HepG2 (cell line): ENCODE results near the gene DHRS7. TPM values are rescaled to one million over a fixed set of nuclear protein-coding genes. Genes with fewer than 3 reads are reported as not detected.

Experiments used
- CBFB ChIP-seq: sonication (generic); formaldehyde crosslinking; IDR thresholded peaks from 2 replicates; pipeline ENCODE4 v1.4.0; 2020; ENCODE audit warnings: missing genetic modification reagents
- ELF4 ChIP-seq: sonication (generic); formaldehyde crosslinking; IDR thresholded peaks from 2 replicates; pipeline ENCODE4 v1.5.0; 2020; ENCODE audit warnings: missing genetic modification reagents, mild to moderate bottlenecking, moderate library complexity, borderline replicate concordance
- FOSL1 ChIP-seq: sonication (generic); formaldehyde crosslinking; IDR thresholded peaks from 2 replicates; pipeline ENCODE4 v1.9.0; 2021; ENCODE audit warnings: missing genetic modification reagents, borderline replicate concordance
- FOSL2 ChIP-seq: sonication (generic); formaldehyde crosslinking; IDR thresholded peaks from 2 replicates; pipeline ENCODE4 v1.4.0; 2020; ENCODE audit warnings: missing genetic modification reagents
- FOXK2 ChIP-seq: fragments of 450-650 bp; IDR thresholded peaks from 2 replicates; pipeline ENCODE4 v1.6.1; 2016
- GTF2F1 ChIP-seq: fragments of 150-350 bp; IDR thresholded peaks from 2 replicates; pipeline ENCODE4 v1.6.1; 2014; ENCODE audit warnings: low read length
- KMT2B ChIP-seq: IDR thresholded peaks from 2 replicates; pipeline ENCODE4 v1.6.1; 2016; ENCODE audit warnings: missing genetic modification reagents, missing compliant biosample characterization
- MAZ ChIP-seq, 2 experiments: sonication (generic) in 1 of 2; formaldehyde crosslinking in 1 of 2; IDR thresholded peaks; 2 replicates each; pipeline versions ENCODE4 v1.5.0 to v1.6.1; 2012 to 2020; ENCODE audit warnings: low read depth in 2 of 2, mild to moderate bottlenecking in 2 of 2, borderline replicate concordance in 1 of 2, improper control_type of control experiment in 1 of 2, low read length in 1 of 2, missing genetic modification reagents in 1 of 2, moderate library complexity in 1 of 2
- NFKB2 ChIP-seq: sonication (generic); formaldehyde crosslinking; IDR thresholded peaks from 2 replicates; pipeline ENCODE4 v1.4.0; 2020; ENCODE audit warnings: missing genetic modification reagents, borderline replicate concordance
- SOX13 ChIP-seq, 3 experiments: fragments of 450-650 bp in 1 of 3; sonication (generic) in 1 of 3; formaldehyde crosslinking in 1 of 3; IDR thresholded peaks in 2 of 3; conservative IDR thresholded peaks in 1 of 3; 2 replicates each; pipeline versions ENCODE4 v1.5.0 to v1.6.1; 2016 to 2020; ENCODE audit warnings: antibody characterized with exemption in 1 of 3, mild to moderate bottlenecking in 1 of 3, missing compliant biosample characterization in 1 of 3, missing genetic modification reagents in 1 of 3, moderate library complexity in 1 of 3
- SOX5 ChIP-seq: IDR thresholded peaks from 2 replicates; pipeline ENCODE4 v1.6.1; 2016; ENCODE audit warnings: borderline replicate concordance
- ZBTB8A ChIP-seq: sonication (generic); formaldehyde crosslinking; IDR thresholded peaks from 2 replicates; pipeline ENCODE4 v1.4.0; 2020; ENCODE audit warnings: mild to moderate bottlenecking, low read depth, missing genetic modification reagents, borderline replicate concordance
- ZMAT3 ChIP-seq: sonication (generic); formaldehyde crosslinking; conservative IDR thresholded peaks from 2 replicates; pipeline ENCODE4 v1.7.0; 2021; ENCODE audit warnings: missing genetic modification reagents
- ZNF12 ChIP-seq: sonication (generic); formaldehyde crosslinking; IDR thresholded peaks from 2 replicates; pipeline ENCODE4 v1.5.0; 2020; ENCODE audit warnings: missing genetic modification reagents
- ZNF317 ChIP-seq: sonication (generic); formaldehyde crosslinking; IDR thresholded peaks from 2 replicates; pipeline ENCODE4 v1.5.0; 2020; ENCODE audit warnings: mild to moderate bottlenecking, missing genetic modification reagents
- ZNF556 ChIP-seq: sonication (generic); formaldehyde crosslinking; IDR thresholded peaks from 2 replicates; pipeline ENCODE4 v1.4.0; 2020; ENCODE audit warnings: mild to moderate bottlenecking, missing genetic modification reagents, borderline replicate concordance
- ZNF788 ChIP-seq: sonication (generic); formaldehyde crosslinking; IDR thresholded peaks from 2 replicates; pipeline ENCODE4 v1.5.0; 2020; ENCODE audit warnings: mild to moderate bottlenecking, missing genetic modification reagents, borderline replicate concordance
- ZNF83 ChIP-seq: sonication (generic); formaldehyde crosslinking; IDR thresholded peaks from 2 replicates; pipeline ENCODE4 v1.4.0; 2020; ENCODE audit warnings: missing genetic modification reagents, mild to moderate bottlenecking, borderline replicate concordance
- ZSCAN21 ChIP-seq: sonication (generic); formaldehyde crosslinking; IDR thresholded peaks from 2 replicates; pipeline ENCODE4 v1.8.0; 2022; ENCODE audit warnings: mild to moderate bottlenecking, missing genetic modification reagents, moderate library complexity, borderline replicate concordance
- polyA plus RNA-seq, 8 experiments: library from polyadenylated mRNA; depleted of rRNA in 3 of 8; stranded (reverse) in 7 of 8; unstranded in 1 of 8; fragments of >200 nt; fragmentation: Illumina TruSeq in 4 of 8; extraction: Trizol in 4 of 8; gene quantifications; 2 replicates each; pipeline versions ENCODE4 v1.2.1 to v1.2.3, GENCODE V29; 2011 to 2016; ENCODE audit warnings: low read depth in 4 of 8, missing spikeins in 1 of 8, mixed read lengths in 1 of 8; ENCODE audit not compliant: insufficient read depth in 1 of 8
- total RNA-seq, 5 experiments: library from RNA; depleted of rRNA; stranded (reverse); fragments of >200 nt; fragmentation: Illumina TruSeq; extraction: Trizol; gene quantifications; 2 replicates each; pipeline ENCODE4 v1.2.3, GENCODE V29; 2016; ENCODE audit warnings: low read depth in 1 of 5
- TF ChIP-seq, protein P1 (sequence below): sonication (generic); formaldehyde crosslinking; IDR thresholded peaks from 2 replicates; pipeline ENCODE4 v1.4.0; 2020; ENCODE audit warnings: mild to moderate bottlenecking, missing genetic modification reagents, borderline replicate concordance
- TF ChIP-seq, protein P2 (sequence below): sonication (generic); formaldehyde crosslinking; IDR thresholded peaks from 2 replicates; pipeline ENCODE4 v1.9.0; 2021; ENCODE audit warnings: missing genetic modification reagents, mild to moderate bottlenecking, borderline replicate concordance
- TF ChIP-seq, protein P3 (sequence below): IDR thresholded peaks from 2 replicates; pipeline ENCODE4 v1.6.1; 2016; ENCODE audit warnings: mild to moderate bottlenecking

The DHRS7 gene
- total and polyA plus RNA-seq, 2 of the 13 experiments (the other 11 are each of a cell fraction or from before 2014, with no cell fraction given): 20.8 to 44.4 TPM

- TF ChIP-seq, protein P1, sequence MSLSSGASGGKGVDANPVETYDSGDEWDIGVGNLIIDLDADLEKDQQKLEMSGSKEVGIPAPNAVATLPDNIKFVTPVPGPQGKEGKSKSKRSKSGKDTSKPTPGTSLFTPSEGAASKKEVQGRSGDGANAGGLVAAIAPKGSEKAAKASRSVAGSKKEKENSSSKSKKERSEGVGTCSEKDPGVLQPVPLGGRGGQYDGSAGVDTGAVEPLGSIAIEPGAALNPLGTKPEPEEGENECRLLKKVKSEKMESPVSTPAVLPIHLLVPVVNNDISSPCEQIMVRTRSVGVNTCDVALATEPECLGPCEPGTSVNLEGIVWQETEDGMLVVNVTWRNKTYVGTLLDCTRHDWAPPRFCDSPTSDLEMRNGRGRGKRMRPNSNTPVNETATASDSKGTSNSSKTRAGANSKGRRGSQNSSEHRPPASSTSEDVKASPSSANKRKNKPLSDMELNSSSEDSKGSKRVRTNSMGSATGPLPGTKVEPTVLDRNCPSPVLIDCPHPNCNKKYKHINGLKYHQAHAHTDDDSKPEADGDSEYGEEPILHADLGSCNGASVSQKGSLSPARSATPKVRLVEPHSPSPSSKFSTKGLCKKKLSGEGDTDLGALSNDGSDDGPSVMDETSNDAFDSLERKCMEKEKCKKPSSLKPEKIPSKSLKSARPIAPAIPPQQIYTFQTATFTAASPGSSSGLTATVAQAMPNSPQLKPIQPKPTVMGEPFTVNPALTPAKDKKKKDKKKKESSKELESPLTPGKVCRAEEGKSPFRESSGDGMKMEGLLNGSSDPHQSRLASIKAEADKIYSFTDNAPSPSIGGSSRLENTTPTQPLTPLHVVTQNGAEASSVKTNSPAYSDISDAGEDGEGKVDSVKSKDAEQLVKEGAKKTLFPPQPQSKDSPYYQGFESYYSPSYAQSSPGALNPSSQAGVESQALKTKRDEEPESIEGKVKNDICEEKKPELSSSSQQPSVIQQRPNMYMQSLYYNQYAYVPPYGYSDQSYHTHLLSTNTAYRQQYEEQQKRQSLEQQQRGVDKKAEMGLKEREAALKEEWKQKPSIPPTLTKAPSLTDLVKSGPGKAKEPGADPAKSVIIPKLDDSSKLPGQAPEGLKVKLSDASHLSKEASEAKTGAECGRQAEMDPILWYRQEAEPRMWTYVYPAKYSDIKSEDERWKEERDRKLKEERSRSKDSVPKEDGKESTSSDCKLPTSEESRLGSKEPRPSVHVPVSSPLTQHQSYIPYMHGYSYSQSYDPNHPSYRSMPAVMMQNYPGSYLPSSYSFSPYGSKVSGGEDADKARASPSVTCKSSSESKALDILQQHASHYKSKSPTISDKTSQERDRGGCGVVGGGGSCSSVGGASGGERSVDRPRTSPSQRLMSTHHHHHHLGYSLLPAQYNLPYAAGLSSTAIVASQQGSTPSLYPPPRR: no peak
- TF ChIP-seq FOSL1 (CRISPR knock-in tag) (peak; percentile 66; the same call in 1 of the 2 replicates), SOX5 (CRISPR knock-in tag) (peak; percentile 59; the same call in 1 of the 2 replicates), ZNF83 (no peak), CBFB (CRISPR knock-in tag) (peak; percentile 64; the same call in 1 of the 2 replicates), ZSCAN21 (CRISPR knock-in tag) (no peak), ZNF556 (no peak), FOSL2 (CRISPR knock-in tag) (peak; percentile 92), MAZ (IDR thresholded peaks at IDR 0.05; ENCODE audit: borderline replicate concordance, low read depth, low read length) (no peak), MAZ (CRISPR knock-in tag; IDR thresholded peaks at IDR 0.05; ENCODE audit: low read depth) (no peak), GTF2F1 (no peak), ZMAT3 (no peak), NFKB2 (CRISPR knock-in tag) (no peak), ZNF12 (CRISPR knock-in tag) (no peak), KMT2B (CRISPR knock-in tag) (peak; percentile 48; the same call in 1 of the 2 replicates), ZNF788 (CRISPR knock-in tag) (no peak), ELF4 (no peak), SOX13 (IDR thresholded peaks at IDR 0.05) (no peak), SOX13 (CRISPR knock-in tag; conservative IDR thresholded peaks at IDR 0.05 in 1 of 2, IDR thresholded peaks at IDR 0.05 in 1 of 2) (peak in 1 of 2 experiments; percentile 47; a peak in 2 of 4 replicates), FOXK2 (0 out of 2 replicates have a peak, but pooled peaks have one; percentile 12), ZBTB8A (CRISPR knock-in tag) (no peak), ZNF317 (CRISPR knock-in tag) (peak; percentile 90)
- TF ChIP-seq, protein P2, sequence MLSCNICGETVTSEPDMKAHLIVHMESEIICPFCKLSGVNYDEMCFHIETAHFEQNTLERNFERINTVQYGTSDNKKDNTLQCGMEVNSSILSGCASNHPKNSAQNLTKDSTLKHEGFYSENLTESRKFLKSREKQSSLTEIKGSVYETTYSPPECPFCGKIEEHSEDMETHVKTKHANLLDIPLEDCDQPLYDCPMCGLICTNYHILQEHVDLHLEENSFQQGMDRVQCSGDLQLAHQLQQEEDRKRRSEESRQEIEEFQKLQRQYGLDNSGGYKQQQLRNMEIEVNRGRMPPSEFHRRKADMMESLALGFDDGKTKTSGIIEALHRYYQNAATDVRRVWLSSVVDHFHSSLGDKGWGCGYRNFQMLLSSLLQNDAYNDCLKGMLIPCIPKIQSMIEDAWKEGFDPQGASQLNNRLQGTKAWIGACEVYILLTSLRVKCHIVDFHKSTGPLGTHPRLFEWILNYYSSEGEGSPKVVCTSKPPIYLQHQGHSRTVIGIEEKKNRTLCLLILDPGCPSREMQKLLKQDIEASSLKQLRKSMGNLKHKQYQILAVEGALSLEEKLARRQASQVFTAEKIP (CRISPR knock-in tag): no peak
- TF ChIP-seq, protein P3, sequence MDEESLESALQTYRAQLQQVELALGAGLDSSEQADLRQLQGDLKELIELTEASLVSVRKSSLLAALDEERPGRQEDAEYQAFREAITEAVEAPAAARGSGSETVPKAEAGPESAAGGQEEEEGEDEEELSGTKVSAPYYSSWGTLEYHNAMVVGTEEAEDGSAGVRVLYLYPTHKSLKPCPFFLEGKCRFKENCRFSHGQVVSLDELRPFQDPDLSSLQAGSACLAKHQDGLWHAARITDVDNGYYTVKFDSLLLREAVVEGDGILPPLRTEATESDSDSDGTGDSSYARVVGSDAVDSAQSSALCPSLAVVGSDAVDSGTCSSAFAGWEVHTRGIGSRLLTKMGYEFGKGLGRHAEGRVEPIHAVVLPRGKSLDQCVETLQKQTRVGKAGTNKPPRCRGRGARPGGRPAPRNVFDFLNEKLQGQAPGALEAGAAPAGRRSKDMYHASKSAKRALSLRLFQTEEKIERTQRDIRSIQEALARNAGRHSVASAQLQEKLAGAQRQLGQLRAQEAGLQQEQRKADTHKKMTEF (CRISPR knock-in tag): no peak
Measured at GRCh38 chr14:60094306-60094897, 70.8 kb downstream of the DHRS7 start (continued).
